HEK293 (cell line): Measurements from ENCODE around the gene IL25.

Experiments used
- CTCF ChIA-PET: fragments of 350-600 bp; formaldehyde crosslinking; extraction: SDS; loops from one replicate; lab custom pipeline; 2021; ENCODE audit warnings: antibody characterized with exemption; lab: Yijun Ruan, JAX
- POLR2A ChIA-PET: fragments of 300-600 bp; formaldehyde crosslinking; extraction: SDS; loops from one replicate; lab custom pipeline; 2020; ENCODE audit warnings: antibody characterized with exemption, inconsistent platforms; lab: Yijun Ruan, JAX
- H3K27ac ChIP-seq: fragments of 200-500 bp; sonication (Bioruptor generic); 2 replicates; pipeline ENCODE4 v1.5.1; 2014; ENCODE audit warnings: low read depth, low read length, control low read depth, inconsistent platforms; ENCODE audit errors: extremely low read depth
- H3K36me3 ChIP-seq, 2 experiments: fragments of 200-500 bp in 1 of 2; sonication (Bioruptor generic) in 1 of 2; 1 replicate in 1 of 2; 2 replicates in 1 of 2; pipeline ENCODE4 v1.5.1; 2014 to 2017; ENCODE audit warnings: inconsistent platforms in 2 of 2, low read length in 2 of 2; ENCODE audit not compliant: control insufficient read depth in 2 of 2, insufficient read depth in 1 of 2
- H3K4me1 ChIP-seq: fragments of 200-500 bp; sonication (Bioruptor generic); 2 replicates; pipeline ENCODE4 v1.5.1; 2014; ENCODE audit warnings: mild to moderate bottlenecking, low read length, inconsistent platforms; ENCODE audit not compliant: control insufficient read depth, insufficient read depth
- H3K4me3 ChIP-seq: 2 replicates; pipeline ENCODE4 v1.5.1; 2011; ENCODE audit warnings: low read depth, mild to moderate bottlenecking, control low read depth, low read length, moderate library complexity
- H3K9me3 ChIP-seq: fragments of 200-500 bp; sonication (Bioruptor generic); 2 replicates; pipeline ENCODE4 v1.5.1; 2014; ENCODE audit warnings: low read depth, low read length, inconsistent platforms; ENCODE audit not compliant: control insufficient read depth, insufficient read depth
- GLI2 ChIP-seq: fragments of 450-650 bp; formaldehyde crosslinking; IDR thresholded peaks from 2 replicates; pipeline ENCODE4; 2017; ENCODE audit warnings: missing biosample characterization, missing genetic modification characterization, low read depth, borderline replicate concordance
- GLI4 ChIP-seq: fragments of 450-650 bp; formaldehyde crosslinking; IDR thresholded peaks from 2 replicates; pipeline ENCODE4 v1.5.1; 2016; ENCODE audit warnings: missing biosample characterization, missing genetic modification characterization
- HIC1 ChIP-seq: fragments of 450-650 bp; formaldehyde crosslinking; IDR thresholded peaks from 2 replicates; pipeline ENCODE4 v1.5.1; 2016; ENCODE audit warnings: missing biosample characterization, missing genetic modification characterization
- KLF17 ChIP-seq: fragments of 450-650 bp; formaldehyde crosslinking; IDR thresholded peaks from 2 replicates; pipeline ENCODE4 v1.5.1; 2016; ENCODE audit warnings: missing biosample characterization, missing genetic modification characterization
- KLF8 ChIP-seq: fragments of 450-650 bp; formaldehyde crosslinking; IDR thresholded peaks from 2 replicates; pipeline ENCODE4 v1.5.1; 2016; ENCODE audit warnings: missing biosample characterization, missing genetic modification characterization
- MYNN ChIP-seq: fragments of 450-650 bp; formaldehyde crosslinking; IDR thresholded peaks from 2 replicates; pipeline ENCODE4 v1.5.1; 2016; ENCODE audit warnings: missing biosample characterization, missing genetic modification characterization, borderline replicate concordance
- SP2 ChIP-seq: fragments of 450-650 bp; formaldehyde crosslinking; IDR thresholded peaks from 2 replicates; pipeline ENCODE4 v1.5.1; 2016; ENCODE audit warnings: missing biosample characterization, missing genetic modification characterization
- ZBTB1 ChIP-seq: fragments of 450-650 bp; formaldehyde crosslinking; IDR thresholded peaks from 2 replicates; pipeline ENCODE4 v1.5.1; 2016; ENCODE audit warnings: missing biosample characterization, missing genetic modification characterization
- ZFP37 ChIP-seq: fragments of 450-650 bp; formaldehyde crosslinking; IDR thresholded peaks from 2 replicates; pipeline ENCODE4 v1.5.1; 2016; ENCODE audit warnings: missing biosample characterization, missing genetic modification characterization
- ZNF112 ChIP-seq: fragments of 450-650 bp; formaldehyde crosslinking; IDR thresholded peaks from 2 replicates; pipeline ENCODE4 v1.5.0; 2017; ENCODE audit warnings: missing biosample characterization, missing genetic modification characterization
- ZNF155 ChIP-seq: fragments of 450-650 bp; formaldehyde crosslinking; IDR thresholded peaks from 2 replicates; pipeline ENCODE4 v1.5.1; 2016; ENCODE audit warnings: missing biosample characterization, missing genetic modification characterization
- ZNF175 ChIP-seq: fragments of 450-650 bp; formaldehyde crosslinking; IDR thresholded peaks from 2 replicates; pipeline ENCODE4 v1.5.1; 2016; ENCODE audit warnings: missing biosample characterization, missing genetic modification characterization
- ZNF2 ChIP-seq: fragments of 450-650 bp; formaldehyde crosslinking; IDR thresholded peaks from 2 replicates; pipeline ENCODE4 v1.5.1; 2016; ENCODE audit warnings: missing biosample characterization, missing genetic modification characterization
- ZNF221 ChIP-seq: fragments of 450-650 bp; formaldehyde crosslinking; IDR thresholded peaks from 2 replicates; pipeline ENCODE4 v1.5.1; 2017; ENCODE audit warnings: missing biosample characterization, missing genetic modification characterization, borderline replicate concordance
- ZNF280C ChIP-seq: fragments of 450-650 bp; formaldehyde crosslinking; IDR thresholded peaks from 2 replicates; pipeline ENCODE4 v1.5.1; 2016; ENCODE audit warnings: missing biosample characterization, missing genetic modification characterization
- ZNF426 ChIP-seq: fragments of 450-650 bp; formaldehyde crosslinking; IDR thresholded peaks from 2 replicates; pipeline ENCODE4 v1.5.1; 2017; ENCODE audit warnings: missing biosample characterization, missing genetic modification characterization, mild to moderate bottlenecking, inconsistent platforms, moderate library complexity
- ZNF449 ChIP-seq: fragments of 450-650 bp; formaldehyde crosslinking; IDR thresholded peaks from 2 replicates; pipeline ENCODE4 v1.5.1; 2017; ENCODE audit warnings: missing biosample characterization, mild to moderate bottlenecking, missing genetic modification characterization, moderate library complexity
- ZNF510 ChIP-seq: fragments of 450-650 bp; formaldehyde crosslinking; IDR thresholded peaks from 2 replicates; pipeline ENCODE4 v1.5.1; 2018; ENCODE audit warnings: mild to moderate bottlenecking, missing genetic modification characterization, missing biosample characterization; ENCODE audit not compliant: insufficient replicate concordance
- ZNF626 ChIP-seq: fragments of 450-650 bp; sonication (Bioruptor Pico); formaldehyde crosslinking; IDR thresholded peaks from 2 replicates; pipeline ENCODE4 v1.5.1; 2018; ENCODE audit warnings: missing biosample characterization, missing genetic modification characterization, inconsistent platforms
- ZNF747 ChIP-seq: fragments of 450-650 bp; formaldehyde crosslinking; IDR thresholded peaks from 2 replicates; pipeline ENCODE4 v1.5.1; 2016; ENCODE audit warnings: missing biosample characterization, missing genetic modification characterization
- ZNF76 ChIP-seq: fragments of 450-650 bp; formaldehyde crosslinking; IDR thresholded peaks from 2 replicates; pipeline ENCODE4; 2016; ENCODE audit warnings: low read depth, missing biosample characterization, missing genetic modification characterization, borderline replicate concordance
- ZNF776 ChIP-seq: fragments of 450-650 bp; formaldehyde crosslinking; IDR thresholded peaks from 2 replicates; pipeline ENCODE4 v1.5.0; 2017; ENCODE audit warnings: missing biosample characterization, missing genetic modification characterization, borderline replicate concordance
- ZNF777 ChIP-seq: fragments of 450-650 bp; formaldehyde crosslinking; IDR thresholded peaks from 2 replicates; pipeline ENCODE4 v1.5.1; 2017; ENCODE audit warnings: missing biosample characterization, missing genetic modification characterization, borderline replicate concordance

IL25 gene

GRCh38 chr14:23386999-23387398 is 14.4 kb downstream of the IL25 start:
- TF ChIP-seq ZNF2 (tag by site-specific recombination) (no peak), ZNF449 (no peak), ZNF777 (tag by site-specific recombination) (no peak), SP2 (tag by site-specific recombination) (no peak), ZNF747 (tag by site-specific recombination) (no peak), ZNF626 (tag by site-specific recombination) (no peak), ZNF76 (tag by site-specific recombination) (no peak), ZNF510 (no peak), ZNF175 (tag by site-specific recombination) (no peak)
- POLR2A ChIA-PET = no interaction called here

GRCh38 chr14:23387916-23388882 is 15.6 kb downstream of the IL25 start:
- H3K36me3 ChIP-seq = no peaks in the 10 kb centered on the region
- no peaks in the 10 kb centered on the region for H3K9me3 ChIP-seq
- H3K4me1 ChIP-seq = no peaks in the 10 kb centered on the region
- ChIA-PET POLR2A (no interaction called here), CTCF (interaction anchor here (0.8 to 7.1 kb wide), 3 partner anchors 8 to 832 kb away, joined by 3 to 34 read pairs (median 6); no protein-coding TSS in a partner anchor)
- H3K27ac ChIP-seq = no peak overlapping the region
- TF ChIP-seq GLI2 (tag by site-specific recombination) = no peak
- TF ChIP-seq ZNF776 (tag by site-specific recombination) = no peak
- no peak for TF ChIP-seq KLF17 (tag by site-specific recombination)
- no peak for TF ChIP-seq ZBTB1 (tag by site-specific recombination)
- no peak for TF ChIP-seq GLI4 (tag by site-specific recombination)
- TF ChIP-seq KLF8 = no peak
- TF ChIP-seq MYNN (tag by site-specific recombination) = no peak
- TF ChIP-seq ZNF155 = no peak
- H3K4me3 ChIP-seq = no peak overlapping the region

More at GRCh38 chr14:23386999-23387398, 14.4 kb downstream of the IL25 start:
- Histone ChIP-seq H3K4me1 (no peaks in the 10 kb centered on the region), H3K27ac (no peak overlapping the region), H3K9me3 (no peaks in the 10 kb centered on the region), H3K4me3 (no peak overlapping the region), H3K36me3 (no peaks in the 10 kb centered on the region)
- CTCF ChIA-PET = interaction anchor here (1.5 kb wide), 1 partner anchor 60 kb away, joined by 3 read pairs; no protein-coding TSS in a partner anchor

GRCh38 chr14:23388996-23389395 is 16.4 kb downstream of the IL25 start:
- ChIA-PET POLR2A (no interaction called here), CTCF (interaction anchor here (0.8 to 7.1 kb wide), 2 partner anchors 9 to 833 kb away, joined by 6 to 34 read pairs; no protein-coding TSS in a partner anchor)
- H3K27ac ChIP-seq = no peak overlapping the region
- H3K9me3 ChIP-seq = no peaks in the 10 kb centered on the region
- no peak overlapping the region for H3K4me3 ChIP-seq
- no peaks in the 10 kb centered on the region for H3K4me1 ChIP-seq
- no peaks in the 10 kb centered on the region for H3K36me3 ChIP-seq
- TF ChIP-seq ZFP37 (tag by site-specific recombination) (no peak), ZNF280C (tag by site-specific recombination) (no peak), ZNF112 (tag by site-specific recombination) (no peak), ZNF221 (no peak), HIC1 (tag by site-specific recombination) (no peak), ZNF426 (no peak)
